K562 (cell line): ENCODE results near the gene PTCH2. TPM values are rescaled to one million over a fixed set of nuclear protein-coding genes. Genes with fewer than 3 reads are reported as not detected.

Experiments used
- ATAC-seq: fragments of 200-7000 bp; cut with Tn5 transposase; 3 replicates; pipeline ENCODE4 v1.9.1; 2020; ENCODE audit warnings: moderate library complexity
- BruUV-seq: library from RNA; stranded (reverse); fragments of 400-500 nt; replicated peaks from 2 replicates; lab custom pipeline; 2021; lab: Mats Ljungman, UMichigan
- CTCF ChIA-PET: fragments of 300-600 bp; formaldehyde crosslinking; extraction: SDS; loops from one replicate; lab custom pipeline; 2021; ENCODE audit warnings: low intra/inter-chr PET ratio; lab: Yijun Ruan, JAX
- POLR2A ChIA-PET: fragments of 300-600, 350-650 bp; sonication (Branson Sonifier 250); formaldehyde crosslinking; extraction: SDS; loops from one replicate; lab custom pipeline; 2021; ENCODE audit warnings: antibody characterized with exemption, inconsistent platforms; lab: Yijun Ruan, JAX
- DNase-seq, 4 experiments: peaks; one replicate each; pipeline versions ENCODE4 v3.0.0 to v3.0.0-alpha.2; 2011 to 2018; ENCODE audit warnings: low spot score in 3 of 4, mixed read lengths in 3 of 4; ENCODE audit errors: extremely low read depth in 1 of 4
- FAIRE-seq: peaks from 2 replicates; lab custom pipeline; 2011; peaks lifted over from hg19 to GRCh38; lab: Jason Lieb, UNC
- H2AFZ ChIP-seq: 2 replicates; pipeline ENCODE4 v1.6.0; 2011; ENCODE audit warnings: low read depth, low read length, control low read depth, inconsistent platforms
- H3K27ac ChIP-seq: fragments of 200-600 bp; 3 replicates; pipeline ENCODE4 v1.8.0; 2011; ENCODE audit warnings: low read depth, mild to moderate bottlenecking, control low read depth, inconsistent platforms, low read length, moderate library complexity, mixed read lengths; ENCODE audit errors: extremely low read depth
- H3K27me3 ChIP-seq, 2 experiments: fragments of 300-600 bp in 1 of 2; 2 replicates in 1 of 2; 3 replicates in 1 of 2; pipeline versions ENCODE4 v1.6.0 to v1.8.0; 2011; ENCODE audit warnings: inconsistent platforms in 2 of 2, low read length in 2 of 2, mild to moderate bottlenecking in 1 of 2, mixed read lengths in 1 of 2, moderate library complexity in 1 of 2; ENCODE audit not compliant: control insufficient read depth in 2 of 2, insufficient read depth in 2 of 2
- H3K36me3 ChIP-seq: fragments of 300-600 bp; 3 replicates; pipeline ENCODE4 v1.8.0; 2011; ENCODE audit warnings: mild to moderate bottlenecking, low read length, inconsistent platforms; ENCODE audit not compliant: control insufficient read depth, insufficient read depth
- H3K4me1 ChIP-seq, 2 experiments: fragments of 200-600 bp in 1 of 2; replicated peaks in 1 of 2; 2 replicates in 1 of 2; 3 replicates in 1 of 2; pipeline versions ENCODE4 v1.5.1 to v1.8.0; 2011; ENCODE audit warnings: inconsistent platforms in 2 of 2, low read length in 2 of 2, mild to moderate bottlenecking in 1 of 2, mixed read lengths in 1 of 2, moderate library complexity in 1 of 2; ENCODE audit not compliant: control insufficient read depth in 2 of 2, insufficient read depth in 2 of 2
- H3K4me2 ChIP-seq: 2 replicates; pipeline ENCODE4 v1.6.1; 2011; ENCODE audit warnings: low read length, control low read depth, inconsistent platforms, mixed read lengths; ENCODE audit not compliant: insufficient read depth
- H3K4me3 ChIP-seq: fragments of 200-600 bp; sonication (generic), shearing (Covaris generic); 2 replicates; pipeline ENCODE4 v1.5.1; 2016; ENCODE audit warnings: control low read depth, inconsistent platforms
- H3K79me2 ChIP-seq: fragments of 200-600 bp; 3 replicates; pipeline ENCODE4 v1.8.0; 2011; ENCODE audit warnings: low read length, inconsistent platforms; ENCODE audit not compliant: control insufficient read depth, insufficient read depth
- H3K9ac ChIP-seq, 2 experiments: 2 replicates each; pipeline versions ENCODE4 v1.6.0 to v1.6.1; 2011; ENCODE audit warnings: low read depth in 2 of 2, low read length in 2 of 2, control low read depth in 1 of 2, inconsistent platforms in 1 of 2, mild to moderate bottlenecking in 1 of 2, mixed read lengths in 1 of 2; ENCODE audit not compliant: insufficient read depth in 1 of 2
- H3K9me1 ChIP-seq: one replicate; pipeline ENCODE4 v1.6.0; 2011; ENCODE audit warnings: inconsistent platforms, mild to moderate bottlenecking, low read length, moderate library complexity; ENCODE audit not compliant: control insufficient read depth, insufficient read depth
- H3K9me3 ChIP-seq: replicated peaks from 2 replicates; pipeline ENCODE4 v1.5.1; 2011; ENCODE audit warnings: low read depth, low read length, inconsistent platforms; ENCODE audit not compliant: control insufficient read depth, insufficient read depth
- H4K20me1 ChIP-seq: replicated peaks from 2 replicates; pipeline ENCODE4 v1.6.1; 2011; ENCODE audit warnings: low read length, inconsistent platforms, mixed read lengths; ENCODE audit not compliant: control insufficient read depth, insufficient read depth
- BCOR ChIP-seq: fragments of 450-650 bp; IDR thresholded peaks from 2 replicates; pipeline ENCODE4 v1.6.1; 2016
- CBX2 ChIP-seq: fragments of 200-600 bp; sonication (generic); IDR thresholded peaks from one replicate; pipeline ENCODE4 v1.6.1; 2012; ENCODE audit warnings: mild to moderate bottlenecking, low read length, inconsistent platforms; ENCODE audit not compliant: insufficient read depth, poor library complexity, severe bottlenecking
- DACH1 ChIP-seq: fragments of 450-650 bp; IDR thresholded peaks from 2 replicates; pipeline ENCODE4 v1.6.1; 2018; ENCODE audit not compliant: partially characterized antibody
- FOXJ3 ChIP-seq: sonication (generic); formaldehyde crosslinking; IDR thresholded peaks from 2 replicates; pipeline ENCODE4 v1.4.0; 2020; ENCODE audit warnings: mild to moderate bottlenecking, missing genetic modification reagents
- ID3 ChIP-seq, 2 experiments: fragments of 250-450 bp in 1 of 2; fragments of 450-650 bp in 1 of 2; sonication (Bioruptor Pico) in 1 of 2; IDR thresholded peaks; 2 replicates each; pipeline versions ENCODE4 v1.6.1 to v1.8.0; 2016 to 2021; ENCODE audit warnings: mild to moderate bottlenecking in 2 of 2, moderate library complexity in 2 of 2, missing compliant biosample characterization in 1 of 2, missing genetic modification characterization in 1 of 2
- KDM2B ChIP-seq: fragments of 250-450 bp; sonication (Bioruptor Pico); IDR thresholded peaks from 2 replicates; pipeline ENCODE4 v1.8.0; 2021; ENCODE audit warnings: mild to moderate bottlenecking, moderate library complexity
- MLX ChIP-seq, 2 experiments: fragments of 450-650 bp in 1 of 2; sonication (generic) in 1 of 2; formaldehyde crosslinking; conservative IDR thresholded peaks; 2 replicates each; pipeline versions ENCODE4 v1.4.0 to v1.8.1; 2020 to 2022; ENCODE audit warnings: mild to moderate bottlenecking in 1 of 2, missing genetic modification reagents in 1 of 2
- RBM14 ChIP-seq: fragments of 200-400 bp; formaldehyde crosslinking; IDR thresholded peaks from 2 replicates; pipeline ENCODE4 v1.6.1; 2018; ENCODE audit warnings: low read depth, mild to moderate bottlenecking, low read length, moderate library complexity, borderline replicate concordance; ENCODE audit not compliant: insufficient read depth
- RNF2 ChIP-seq: sonication (generic); IDR thresholded peaks from 2 replicates; pipeline ENCODE4 v1.6.1; 2016
- SIN3A ChIP-seq, 2 experiments: fragments of 150-350 bp in 1 of 2; IDR thresholded peaks; 2 replicates each; pipeline ENCODE4 v1.6.1; 2011 to 2016; ENCODE audit warnings: borderline replicate concordance in 2 of 2, low read depth in 2 of 2, low read length in 2 of 2, mild to moderate bottlenecking in 2 of 2, moderate library complexity in 2 of 2; ENCODE audit not compliant: control insufficient read depth in 1 of 2
- XRCC3 ChIP-seq: fragments of 450-650 bp; IDR thresholded peaks from 2 replicates; pipeline ENCODE4 v1.6.1; 2017; ENCODE audit warnings: mild to moderate bottlenecking, moderate library complexity
- ZBTB34 ChIP-seq: fragments of 250-450 bp; sonication (Bioruptor Pico); IDR thresholded peaks from 2 replicates; pipeline ENCODE4 v1.8.0; 2021; ENCODE audit warnings: mild to moderate bottlenecking, moderate library complexity
- ZNF175 ChIP-seq: fragments of 200-800 bp; sonication (Bioruptor generic); IDR thresholded peaks from 2 replicates; pipeline ENCODE4 v1.6.1; 2016; ENCODE audit warnings: low read depth, mild to moderate bottlenecking, missing genetic modification characterization, missing compliant biosample characterization
- ZNF511 ChIP-seq: sonication (generic); formaldehyde crosslinking; IDR thresholded peaks from 2 replicates; pipeline ENCODE4 v1.8.0; 2022; ENCODE audit warnings: mild to moderate bottlenecking, missing genetic modification reagents
- ZNF589 ChIP-seq: fragments of 200-800 bp; sonication (Bioruptor generic); IDR thresholded peaks from 2 replicates; pipeline ENCODE4 v1.6.1; 2016; ENCODE audit warnings: low read depth, missing genetic modification characterization, missing compliant biosample characterization
- WGBS: fragments of 100-300 bp; shearing (Covaris generic); methylation state at CpG from one replicate; pipeline ENCODE4 v1.1.6; 2016; ENCODE audit warnings: low coverage, mixed read lengths; ENCODE audit not compliant: insufficient coverage; ENCODE audit errors: missing lambda C conversion rate; 5-methylcytosine and 5-hydroxymethylcytosine counted together
- in situ Hi-C: fragments of 300-500 bp; cut with MboI; formaldehyde crosslinking; loops from 4 replicates; pipeline ENCODE4 v1.15.0; 2018; ENCODE audit warnings: inconsistent platforms, mixed read lengths
- intact Hi-C: fragments of 100-400 bp; cut with micrococcal nuclease; formaldehyde crosslinking; loops from 2 replicates; pipeline ENCODE4 v1.14.2; 2022
- polyA plus RNA-seq, 8 experiments: library from polyadenylated mRNA; depleted of rRNA in 4 of 8; stranded (reverse) in 5 of 8; unstranded in 3 of 8; fragments of >200 nt; fragmentation: Nextera tagmentation in 2 of 8; fragmentation: Illumina TruSeq in 1 of 8; extraction: Ambion mirVana in 2 of 8; extraction: Trizol in 1 of 8; gene quantifications; 2 replicates each; pipeline versions ENCODE4 v1.2.1 to v1.2.3, GENCODE V29; 2011 to 2014; ENCODE audit warnings: inconsistent platforms in 1 of 8, missing spikeins in 1 of 8
- total RNA-seq, 7 experiments: library from RNA; depleted of rRNA in 6 of 7; stranded (reverse); fragments of >200 nt in 6 of 7; fragmentation: Illumina TruSeq in 2 of 7; extraction: Trizol in 2 of 7; gene quantifications; 2 replicates each; pipeline versions ENCODE4 v1.2.1 to v1.2.3, GENCODE V29; 2011 to 2021; ENCODE audit warnings: low replicate concordance in 1 of 7

PTCH2 gene
- total and polyA plus RNA-seq, 9 of the 15 experiments (the other 6 are each of a cell fraction or from before 2014, with no cell fraction given), result 0.15 to 27.3 (median 0.48) TPM; not detected in 1

- Histone ChIP-seq H3K27ac (peak within 1 kb of the TSS; percentile 69), H3K79me2 (peaks cover 22% of the 10 kb centered on the region), H3K4me1 (peaks cover 23 to 53% of the 10 kb centered on the region in 2 experiments), H3K9me1 (peaks cover 5% of the 10 kb centered on the region), H3K4me3 (peak within 1 kb of the TSS; percentile 77), H3K4me2 (peak within 1 kb of the TSS; percentile 84), H3K9me3 (no peaks in the 10 kb centered on the region), H2AFZ (peak within 1 kb of the TSS; percentile 98), H3K9ac (peak within 1 kb of the TSS; percentile 63 to 94), H3K36me3 (peaks cover 31% of the 10 kb centered on the region), H4K20me1 (no peaks in the 10 kb centered on the region), H3K27me3 (no peaks in the 10 kb centered on the region; a peak in 1 of 5 replicates)
- intact Hi-C loops, result loop anchor here (2.0 to 10.0 kb wide), 2 partner anchors 19 to 165 kb away; no protein-coding TSS in a partner anchor
- in situ Hi-C loops, result loop anchor here (10.0 kb wide), 2 partner anchors 505 to 695 kb away; partner anchors contain the start of gene TESK2
- FAIRE-seq, result peak; percentile 99
- ChIA-PET POLR2A (interaction anchor here (0.6 to 16.9 kb wide), 20 partner anchors 9 to 784 kb away, joined by 3 to 594 read pairs (median 4); partner anchors contain the start of genes BEST4, BTBD19, MUTYH and RPS8), CTCF (interaction anchor here (0.6 kb wide), 1 partner anchor 16 kb away, joined by 3 read pairs; no protein-coding TSS in a partner anchor)
- BruUV-seq, result TSS peak; percentile 70
- under 1% methylated on average over 74 of the region's 79 CpGs for WGBS
- peak; percentile 92 to 99 (median 96) for DNase-seq
- peak; percentile 93 for ATAC-seq
- TF ChIP-seq XRCC3 (no peak), ZNF511 (CRISPR knock-in tag) (peak; percentile 67; the same call in 1 of the 2 replicates), ZNF589 (CRISPR knock-in tag) (no peak), ZNF175 (CRISPR knock-in tag) (peak; percentile 70), KDM2B (CRISPR knock-in tag) (peak; percentile 35), MLX (CRISPR knock-in tag; conservative IDR thresholded peaks at IDR 0.05) (0 out of 4 replicates have a peak, but pooled peaks of 1 of the 2 experiments have one; percentile 65), ZBTB34 (no peak), RNF2 (peak; percentile 32), RBM14 (0 out of 2 replicates have a peak, but pooled peaks have one; percentile 14), BCOR (peak; percentile 74; the same call in 1 of the 2 replicates), ID3 (CRISPR knock-in tag; IDR thresholded peaks at IDR 0.05) (no peak), ID3 (tag; IDR thresholded peaks at IDR 0.05) (no peak; the same call in 1 of the 2 replicates), FOXJ3 (CRISPR knock-in tag) (no peak), CBX2 (no peak), SIN3A (IDR thresholded peaks at IDR 0.05; ENCODE audit: borderline replicate concordance in 2 of 2, control insufficient read depth in 1 of 2, low read depth in 2 of 2, low read length in 2 of 2) (peak; percentile 83 to 97), DACH1 (peak; percentile 99)
Measured at GRCh38 chr1:44799770-44800584, 43.1 kb downstream of the PTCH2 start, which contains the start of gene PLK3. TSS of gene PLK3 (plus strand) at chr1:44800377. CDS start at chr1:44800464, 87 bp downstream.
